Left lung (tissue), 10 donors: ENCODE results near the gene DGKB. TPM values are rescaled to one million over a fixed set of nuclear protein-coding genes. Genes with fewer than 3 reads are reported as not detected.

Experiments used
- ATAC-seq: fragments of 200-7000 bp; cut with Tn5 transposase; one replicate; pipeline ENCODE4 v1.9.1; 2020; ENCODE audit warnings: moderate library complexity
- DNase-seq, 4 donors: peaks; one replicate each; pipeline ENCODE4 v3.0.0-alpha.2; 2013 to 2020
- H3K27ac ChIP-seq, 2 donors: fragments of 200-600 bp; sonication (generic) in 1 of 2; one replicate each; pipeline versions ENCODE4 v1.5.0 to v1.8.0; 2020 to 2021
- H3K27me3 ChIP-seq, 2 donors: fragments of 200-600 bp; sonication (generic) in 1 of 2; one replicate each; pipeline versions ENCODE4 v1.5.0 to v1.8.0; 2020 to 2021
- H3K36me3 ChIP-seq, 2 donors: fragments of 200-600 bp; sonication (generic) in 1 of 2; one replicate each; pipeline versions ENCODE4 v1.5.0 to v1.8.0; 2020 to 2021
- H3K4me1 ChIP-seq, 2 donors: fragments of 200-600 bp; one replicate each; pipeline ENCODE4 v1.8.0; 2021
- H3K4me3 ChIP-seq, 2 donors: fragments of 200-600 bp; sonication (generic) in 1 of 2; one replicate each; pipeline versions ENCODE4 v1.5.0 to v1.8.0; 2020 to 2021; ENCODE audit warnings: mild to moderate bottlenecking in 1 of 2
- H3K9me3 ChIP-seq, 2 donors: fragments of 200-600 bp; sonication (generic) in 1 of 2; one replicate each; pipeline versions ENCODE4 v1.5.0 to v1.8.0; 2020 to 2021
- intact Hi-C, 2 donors: fragments of 100-400 bp; cut with DNase I; formaldehyde crosslinking; loops; one replicate each; pipeline versions ENCODE4 v1.11.2 to v1.14.2; 2022
- polyA plus RNA-seq, 6 donors: library from polyadenylated mRNA; unstranded; fragments of 120-200 nt; gene quantifications; one replicate each; pipeline ENCODE4 v1.2.1, GENCODE V29; 2013; ENCODE audit not compliant: insufficient read length in 6 of 6
- total RNA-seq, 2 donors: library from RNA; stranded (reverse); fragmentation: NEBNext Ultra II Directional; extraction: Animal tissue kit (Norgen Biotek cat#: 25700); gene quantifications; one replicate each; pipeline ENCODE4 v1.2.1, GENCODE V29; 2021
- TF ChIP-seq, protein P1 (sequence below), 2 donors: fragments of 200-600 bp; sonication (generic) in 1 of 2; IDR thresholded peaks; one replicate each; pipeline versions ENCODE4 v1.5.0 to v1.8.0; 2021; ENCODE audit warnings: antibody characterized with exemption in 2 of 2
- donor health status: DM: no; HTN: yes; CAD: no.
- donor health status: DM: no; HTN: no; CAD: no.

DGKB gene
- total and polyA plus RNA-seq, 8 donors: 0.15 to 0.31 (median 0.27) TPM; not detected in 1

DNA sequence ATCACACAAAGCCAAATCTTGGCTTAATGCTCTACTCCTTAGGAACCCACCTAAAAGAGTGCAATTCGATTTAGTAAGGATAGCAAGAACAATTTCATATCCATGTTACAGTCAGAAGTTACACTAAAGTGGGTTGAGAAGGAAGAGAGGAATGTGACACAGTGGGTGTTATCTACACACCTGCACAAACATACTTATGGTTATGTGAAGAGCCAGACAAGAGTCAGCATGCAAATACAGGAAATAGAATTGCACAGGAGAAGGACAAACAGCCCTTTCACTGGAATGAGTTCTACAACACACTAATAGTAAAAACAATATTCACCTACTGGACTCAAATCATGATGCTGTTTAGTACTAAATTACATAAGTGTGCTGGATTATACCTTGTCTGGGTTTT, 262.8 kb downstream of the DGKB start:
- Histone ChIP-seq H3K4me1 (no peaks in the 10 kb centered on the region), H3K4me3 (no peak overlapping the region), H3K36me3 (no peaks in the 10 kb centered on the region), H3K27me3 (no peaks in the 10 kb centered on the region), H3K9me3 (peaks cover 0 to 16% of the 10 kb centered on the region in 2 donors), H3K27ac (no peak overlapping the region)
- TF ChIP-seq, protein P1, sequence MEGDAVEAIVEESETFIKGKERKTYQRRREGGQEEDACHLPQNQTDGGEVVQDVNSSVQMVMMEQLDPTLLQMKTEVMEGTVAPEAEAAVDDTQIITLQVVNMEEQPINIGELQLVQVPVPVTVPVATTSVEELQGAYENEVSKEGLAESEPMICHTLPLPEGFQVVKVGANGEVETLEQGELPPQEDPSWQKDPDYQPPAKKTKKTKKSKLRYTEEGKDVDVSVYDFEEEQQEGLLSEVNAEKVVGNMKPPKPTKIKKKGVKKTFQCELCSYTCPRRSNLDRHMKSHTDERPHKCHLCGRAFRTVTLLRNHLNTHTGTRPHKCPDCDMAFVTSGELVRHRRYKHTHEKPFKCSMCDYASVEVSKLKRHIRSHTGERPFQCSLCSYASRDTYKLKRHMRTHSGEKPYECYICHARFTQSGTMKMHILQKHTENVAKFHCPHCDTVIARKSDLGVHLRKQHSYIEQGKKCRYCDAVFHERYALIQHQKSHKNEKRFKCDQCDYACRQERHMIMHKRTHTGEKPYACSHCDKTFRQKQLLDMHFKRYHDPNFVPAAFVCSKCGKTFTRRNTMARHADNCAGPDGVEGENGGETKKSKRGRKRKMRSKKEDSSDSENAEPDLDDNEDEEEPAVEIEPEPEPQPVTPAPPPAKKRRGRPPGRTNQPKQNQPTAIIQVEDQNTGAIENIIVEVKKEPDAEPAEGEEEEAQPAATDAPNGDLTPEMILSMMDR (IDR thresholded peaks at IDR 0.05): no peak
- peak in 2 of 4 donors; percentile 3 to 13 for DNase-seq
- ATAC-seq: peak; percentile 98
- intact Hi-C loops: no loop called here

DNA sequence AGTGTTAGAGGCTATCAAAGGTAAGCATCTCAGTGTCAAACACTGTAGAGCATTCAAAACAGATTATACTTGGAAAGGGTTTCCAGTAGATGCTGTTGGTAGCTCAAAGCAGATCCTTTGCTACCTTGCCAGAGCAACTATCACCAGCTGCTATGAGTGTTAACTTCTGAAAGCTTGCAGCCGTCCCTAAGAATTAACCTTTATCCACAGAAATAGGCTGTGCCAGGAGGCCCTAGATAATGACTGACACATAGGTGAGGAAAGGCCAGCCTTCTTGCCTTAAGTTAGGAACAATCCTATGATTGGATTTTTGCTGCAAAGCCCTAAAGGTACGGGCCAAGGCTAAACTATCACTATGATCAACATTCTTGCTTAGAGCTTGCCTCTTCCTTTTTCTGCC, 263.2 kb downstream of the DGKB start:
- Histone ChIP-seq H3K4me3 (no peak overlapping the region), H3K27me3 (no peaks in the 10 kb centered on the region), H3K9me3 (peaks cover 0 to 11% of the 10 kb centered on the region in 2 donors), H3K27ac (no peak overlapping the region), H3K4me1 (no peaks in the 10 kb centered on the region), H3K36me3 (no peaks in the 10 kb centered on the region)
- DNase-seq: no peak
- ATAC-seq: peak; percentile 63
- TF ChIP-seq, protein P1 (IDR thresholded peaks at IDR 0.05): no peak
- intact Hi-C loops: no loop called here

DNA sequence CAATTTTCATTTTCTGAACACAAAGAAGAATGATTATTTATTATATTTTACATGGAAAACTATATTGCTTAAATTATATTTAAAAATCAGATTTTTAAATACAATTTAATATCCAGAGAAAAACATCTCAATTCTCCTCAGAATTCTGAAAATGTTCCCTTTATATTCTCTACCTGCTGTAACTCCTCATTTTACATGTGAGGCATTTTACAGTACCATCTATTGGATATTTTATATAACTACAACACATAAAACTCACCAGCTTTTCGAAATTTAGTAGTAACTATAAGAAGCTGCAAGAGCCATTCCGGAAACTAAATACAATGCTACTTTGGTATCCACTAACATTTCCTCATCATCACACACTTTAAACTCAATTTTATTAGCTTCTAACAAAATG, 264.6 kb downstream of the DGKB start:
- TF ChIP-seq, protein P1 (IDR thresholded peaks at IDR 0.05): no peak
- H3K9me3 ChIP-seq: no peaks in the 10 kb centered on the region
- no peaks in the 10 kb centered on the region for H3K36me3 ChIP-seq
- no peak overlapping the region for H3K4me3 ChIP-seq
- ATAC-seq (no peak), DNase-seq (no peak)
- intact Hi-C loops: no loop called here
- H3K4me1 ChIP-seq: no peaks in the 10 kb centered on the region
- H3K27me3 ChIP-seq: no peaks in the 10 kb centered on the region
- H3K27ac ChIP-seq: no peak overlapping the region

DNA sequence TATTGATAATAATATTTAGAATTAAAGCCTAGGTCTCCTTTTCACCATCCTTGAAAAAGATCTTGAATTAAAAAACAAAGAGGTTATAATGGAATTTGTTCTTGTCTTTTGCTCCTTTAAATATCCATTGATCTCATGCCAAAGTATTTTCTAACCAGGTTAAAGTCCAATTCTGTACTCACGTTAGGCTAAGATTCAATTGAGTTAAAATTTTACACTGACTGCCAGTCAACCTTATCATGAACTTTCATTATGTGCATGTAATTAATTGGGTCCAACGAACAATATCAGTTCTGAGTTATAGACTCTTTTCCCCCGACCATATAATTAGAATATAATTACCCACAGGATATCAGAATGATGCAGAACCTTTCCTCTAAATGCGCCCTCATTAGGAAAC, 266.6 kb downstream of the DGKB start:
- Histone ChIP-seq H3K27me3 (no peaks in the 10 kb centered on the region), H3K4me1 (no peaks in the 10 kb centered on the region), H3K27ac (no peak overlapping the region), H3K4me3 (no peak overlapping the region), H3K36me3 (no peaks in the 10 kb centered on the region), H3K9me3 (no peaks in the 10 kb centered on the region)
- intact Hi-C loops: no loop called here
- TF ChIP-seq, protein P1 (IDR thresholded peaks at IDR 0.05): no peak
- DNase-seq (no peak), ATAC-seq (no peak)

DNA sequence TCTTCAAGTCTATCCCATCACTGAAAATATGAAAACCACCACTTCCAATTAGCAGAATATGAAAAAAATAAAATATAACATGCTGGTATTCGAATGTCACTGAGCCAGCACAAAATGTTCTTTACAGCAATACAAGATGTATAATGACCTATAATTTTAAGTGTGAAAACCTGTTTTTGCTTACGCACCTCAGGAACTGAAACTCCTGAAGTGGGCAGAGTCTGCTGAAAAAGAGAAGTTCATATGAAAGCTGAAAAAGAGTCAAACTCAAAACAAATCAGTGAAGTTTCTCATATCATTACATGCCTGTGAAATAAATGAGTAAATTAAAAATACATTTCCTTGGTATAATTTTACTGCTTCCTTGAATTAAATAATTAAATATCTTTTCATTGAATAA, 272.5 kb downstream of the DGKB start:
- no peaks in the 10 kb centered on the region for H3K27me3 ChIP-seq
- no peak for ATAC-seq

More for the DNA sequence above, 272.5 kb downstream of the DGKB start:
- Histone ChIP-seq H3K4me3 (no peak overlapping the region), H3K27ac (no peak overlapping the region), H3K9me3 (no peaks in the 10 kb centered on the region), H3K4me1 (no peaks in the 10 kb centered on the region), H3K36me3 (no peaks in the 10 kb centered on the region)
- DNase-seq: no peak
- TF ChIP-seq, protein P1 (IDR thresholded peaks at IDR 0.05): no peak
- intact Hi-C loops: no loop called here
